HG02973 (cell line): ENCODE results near the gene NEK10.
"Not testable (repeated sequence)": the region's sequence is repeated elsewhere in the genome, so short reads cannot be mapped to it uniquely, and the experiment has no call there.

ENCODE experiments used
- ATAC-seq: cut with Tn5 transposase; IDR thresholded peaks from one replicate; pipeline ENCODE4 v1.9.1; 2021; ENCODE audit warnings: moderate library complexity; ENCODE audit not compliant: unreplicated experiment

The NEK10 gene

DNA sequence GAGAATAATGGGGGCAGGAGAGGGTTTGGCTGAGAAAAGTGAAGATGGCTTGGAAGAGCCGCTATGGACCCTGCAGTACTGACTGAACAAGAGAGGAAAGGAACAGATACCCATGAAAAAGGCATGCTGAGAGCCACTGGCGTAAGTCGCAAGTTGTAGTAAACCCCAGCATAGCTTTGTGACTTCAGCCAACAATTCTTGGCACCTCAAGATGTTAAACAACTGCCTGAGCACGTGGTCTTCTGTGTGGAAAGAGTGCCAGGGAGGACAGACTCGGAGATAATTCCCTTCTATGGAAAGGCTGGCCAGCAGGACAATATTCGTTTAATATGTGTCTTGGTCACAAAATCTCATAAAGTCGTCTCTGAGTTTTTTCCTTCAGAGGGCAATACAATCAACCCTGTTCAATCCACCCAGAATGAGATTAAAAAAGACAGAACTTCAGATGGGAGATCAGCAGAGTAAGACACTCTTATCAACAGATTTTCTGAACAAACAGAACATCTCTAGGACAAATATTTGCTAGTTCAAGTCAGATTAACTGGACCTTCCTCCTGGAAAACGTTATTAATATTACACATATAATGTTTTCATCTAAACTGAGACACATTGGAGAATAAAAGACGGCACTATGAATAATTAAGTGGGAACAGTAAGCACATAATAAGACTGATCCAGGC is 49.2 kb downstream of the NEK10 start:
- ATAC-seq = no peak

DNA sequence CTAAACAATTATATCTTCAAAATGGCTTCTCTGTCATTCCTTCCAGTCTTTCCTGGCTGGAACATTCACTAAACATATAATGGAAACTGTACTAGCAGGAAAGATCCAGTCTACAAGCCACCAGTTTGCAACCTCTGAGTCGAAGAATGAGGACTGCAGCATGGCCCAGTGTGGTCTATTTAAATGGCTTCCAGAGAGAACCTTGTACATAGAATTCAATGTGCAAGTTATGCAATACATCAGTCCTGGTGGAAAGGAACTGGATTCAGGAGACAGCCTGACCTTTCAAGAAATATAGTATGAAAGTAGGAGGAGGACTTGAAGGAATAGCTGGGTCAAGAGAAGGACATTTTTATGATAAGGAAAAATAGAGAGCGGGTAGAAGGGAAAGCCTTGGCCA is 49.9 kb downstream of the NEK10 start:
- ATAC-seq = no peak

DNA sequence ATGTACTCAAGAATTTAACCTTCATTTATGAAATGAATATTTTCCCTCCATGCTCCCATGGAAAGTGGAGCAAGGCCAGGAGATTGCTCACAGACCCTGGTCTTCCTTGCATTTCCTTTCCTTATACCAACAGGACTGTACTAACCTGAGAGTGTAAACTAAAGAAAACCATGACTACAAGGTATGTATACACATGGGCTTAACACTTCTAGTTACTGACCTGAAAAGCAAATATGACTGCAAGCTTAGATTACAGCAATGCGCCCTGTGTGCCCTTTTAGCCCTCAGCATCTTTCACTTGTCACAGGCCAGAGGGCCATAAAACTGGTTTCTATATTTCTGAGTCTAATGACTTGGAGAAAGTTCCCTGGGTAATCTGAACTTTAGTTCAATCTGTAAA is 52.1 kb downstream of the NEK10 start:
- no peak for ATAC-seq

DNA sequence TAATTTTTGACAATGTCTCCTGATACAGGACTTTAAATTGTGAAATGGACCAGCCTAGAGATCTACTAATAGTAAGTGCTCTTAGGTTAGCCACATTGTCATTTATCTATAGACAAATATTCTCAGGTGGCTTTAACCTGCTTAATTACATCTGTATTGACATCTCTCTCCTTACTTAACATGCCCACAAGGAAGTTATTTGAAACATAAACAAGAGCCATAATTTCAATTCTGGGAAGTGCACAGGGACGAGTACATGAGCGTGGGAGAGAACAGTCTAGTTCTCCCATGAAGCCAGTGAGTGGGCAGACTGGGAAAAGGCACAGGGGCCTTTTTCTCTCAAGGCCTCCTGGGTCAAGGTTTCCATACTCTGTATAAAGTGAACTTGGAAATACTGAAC is 54.2 kb downstream of the NEK10 start:
- no peak for ATAC-seq

DNA sequence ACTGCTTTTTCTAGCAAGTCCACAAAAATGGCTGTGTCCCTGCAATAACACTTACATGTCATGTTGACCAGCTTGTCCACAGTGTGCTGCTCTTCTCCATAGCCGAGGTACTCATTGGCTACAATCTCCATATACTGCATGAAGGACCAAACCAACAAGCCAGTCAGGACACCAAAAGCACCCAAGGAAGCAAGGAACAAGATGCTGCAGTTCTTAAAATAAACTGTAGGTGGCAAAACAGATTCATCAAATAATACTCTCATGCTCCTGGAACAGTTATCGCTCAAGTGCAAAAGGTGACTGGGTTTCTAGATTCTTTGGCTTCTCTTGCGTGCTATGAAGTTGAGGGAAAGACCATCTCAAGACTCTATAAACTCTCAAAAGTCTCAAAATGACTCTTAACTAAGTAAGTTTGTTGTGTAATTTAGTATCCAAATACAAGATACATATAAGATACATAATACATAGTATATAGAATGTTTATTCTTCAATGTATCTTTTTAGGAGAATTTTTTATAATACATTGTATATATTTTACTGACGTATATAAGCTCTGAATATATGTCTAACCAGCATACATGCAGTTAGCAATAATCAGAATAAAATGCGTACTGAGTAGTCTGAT is 57.0 kb downstream of the NEK10 start:
- peak; percentile 97 for ATAC-seq

DNA sequence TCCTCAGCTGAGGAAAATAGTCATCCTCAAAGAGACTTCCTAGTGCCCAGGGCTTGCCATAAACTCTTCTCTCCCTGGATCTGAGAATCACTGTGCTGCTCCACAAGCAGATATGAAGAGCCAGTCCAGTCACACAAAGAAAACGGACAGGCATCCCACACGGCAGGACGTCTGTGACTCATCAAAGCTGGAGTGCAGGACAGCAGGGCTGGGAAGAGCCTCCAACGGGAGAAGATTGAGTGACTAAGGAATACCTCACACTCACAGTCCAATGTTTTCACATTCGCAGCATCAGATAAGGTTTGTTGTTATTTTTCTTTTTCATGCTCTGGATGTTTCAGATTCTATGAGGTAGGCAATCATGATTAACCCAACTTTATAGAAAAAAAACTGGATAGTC is 57.8 kb downstream of the NEK10 start:
- no peak for ATAC-seq

DNA sequence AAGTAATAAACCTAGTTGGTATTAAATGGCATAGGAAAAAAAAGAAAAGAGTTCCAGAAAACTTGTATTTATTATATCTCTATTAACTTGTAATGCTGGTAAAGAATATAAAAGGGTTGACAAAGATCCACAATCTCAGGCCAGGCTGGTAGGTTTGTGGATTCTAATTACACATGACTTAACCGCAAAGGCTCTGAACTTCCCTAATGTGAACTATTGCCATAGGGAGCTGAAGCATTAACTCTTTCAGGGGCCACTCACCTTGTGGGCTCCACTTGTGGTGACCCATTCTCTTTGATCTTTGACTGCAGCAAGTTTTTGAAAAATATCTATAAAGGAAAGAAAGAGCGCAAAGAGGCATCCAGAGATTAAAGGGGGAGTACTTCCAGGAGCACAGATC is 58.5 kb downstream of the NEK10 start:
- ATAC-seq = no peak

DNA sequence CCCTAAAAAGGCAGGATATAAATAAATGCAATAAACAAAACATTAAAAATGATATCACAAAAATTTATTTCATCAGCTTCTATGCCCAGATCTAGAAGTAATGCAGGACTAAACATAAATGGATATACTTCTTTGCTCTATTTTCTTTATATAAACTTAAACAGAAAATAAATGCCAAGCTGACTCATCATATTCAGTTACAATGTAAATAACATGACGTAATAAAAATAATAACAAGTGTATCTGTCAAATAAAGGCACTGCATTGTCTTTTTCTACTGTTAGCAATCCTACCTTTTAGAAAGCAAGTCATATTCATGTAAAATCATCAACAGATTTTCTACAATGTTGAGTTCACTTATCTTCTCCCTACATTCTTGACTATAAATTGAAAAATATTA is 61.6 kb downstream of the NEK10 start:
- no peak for ATAC-seq

DNA sequence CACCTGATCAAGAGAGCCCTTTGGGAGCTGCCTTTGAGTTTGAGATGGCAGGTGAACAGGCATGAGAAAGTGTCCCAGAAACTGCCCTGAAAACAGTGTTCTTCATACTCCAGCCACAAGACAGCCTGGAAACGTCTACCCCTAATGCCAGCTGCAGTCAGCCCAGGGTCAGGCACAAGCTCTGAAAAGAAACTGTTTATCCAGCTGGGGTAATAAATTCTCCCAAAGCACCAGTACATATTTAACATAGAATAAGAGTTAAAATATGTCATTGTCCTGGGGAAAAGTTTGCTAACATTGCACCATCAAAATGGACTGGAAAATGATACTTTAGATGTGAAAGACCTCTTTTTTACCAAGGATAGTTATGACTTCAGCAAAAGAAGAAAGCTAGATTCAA is 66.3 kb downstream of the NEK10 start:
- no peak for ATAC-seq

DNA sequence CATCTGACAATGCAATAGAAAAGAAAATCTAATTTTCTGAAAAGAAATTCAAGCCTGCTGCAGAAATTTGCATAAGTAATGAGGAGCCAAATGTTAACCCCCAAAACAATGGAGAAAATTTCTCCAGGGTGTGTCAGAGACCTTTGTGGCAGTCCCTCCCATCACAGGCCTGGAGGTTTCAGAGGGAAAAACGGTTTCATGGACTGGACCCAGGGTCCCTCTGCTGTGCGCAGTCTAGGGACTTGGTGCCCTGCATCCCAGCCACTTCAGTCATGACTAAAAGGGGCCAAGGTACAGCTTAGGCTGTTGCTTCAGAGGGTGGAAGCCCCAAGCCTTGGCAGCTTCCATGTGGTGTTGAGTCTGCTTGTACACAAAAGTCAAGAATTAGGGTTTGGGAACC is 70.2 kb downstream of the NEK10 start:
- not testable (repeated sequence) for ATAC-seq

DNA sequence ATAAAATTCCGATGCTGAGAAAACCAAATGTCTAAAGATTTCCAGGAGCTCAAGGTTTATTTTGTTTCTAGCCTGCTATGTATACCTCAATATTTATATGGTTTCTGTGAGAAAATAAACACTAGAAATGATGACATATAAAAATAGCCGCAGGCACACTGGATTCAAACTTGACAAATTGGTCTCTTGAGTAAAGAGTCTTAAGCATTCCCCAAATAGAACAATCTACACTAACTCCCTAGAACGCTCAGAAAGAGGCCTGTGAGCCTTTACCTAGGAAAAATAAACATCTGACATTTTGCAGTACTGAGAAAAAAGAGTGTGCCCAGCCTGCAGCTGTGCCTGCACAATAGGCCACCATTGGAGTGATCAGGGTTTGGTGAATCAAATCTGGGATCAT is 75.2 kb downstream of the NEK10 start:
- ATAC-seq = no peak

DNA sequence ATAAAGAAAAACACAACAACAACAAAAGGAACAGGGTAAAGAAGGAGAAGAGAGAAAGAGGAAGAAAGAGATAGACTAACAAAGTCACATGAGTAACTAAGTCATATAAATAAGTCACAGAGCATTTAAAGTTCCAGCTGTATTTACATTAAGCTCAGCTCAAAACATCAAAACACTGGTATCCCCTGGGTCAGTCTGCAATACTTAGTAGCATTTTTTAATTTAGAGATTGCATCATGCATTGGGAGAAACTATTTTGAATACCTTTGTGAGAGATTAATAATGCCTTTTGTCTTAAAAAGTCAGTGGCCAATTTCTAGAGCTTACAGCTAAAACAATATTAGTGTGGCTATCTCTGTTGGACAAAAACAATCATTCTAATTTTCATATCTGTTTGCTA is 78.4 kb downstream of the NEK10 start:
- no peak for ATAC-seq

DNA sequence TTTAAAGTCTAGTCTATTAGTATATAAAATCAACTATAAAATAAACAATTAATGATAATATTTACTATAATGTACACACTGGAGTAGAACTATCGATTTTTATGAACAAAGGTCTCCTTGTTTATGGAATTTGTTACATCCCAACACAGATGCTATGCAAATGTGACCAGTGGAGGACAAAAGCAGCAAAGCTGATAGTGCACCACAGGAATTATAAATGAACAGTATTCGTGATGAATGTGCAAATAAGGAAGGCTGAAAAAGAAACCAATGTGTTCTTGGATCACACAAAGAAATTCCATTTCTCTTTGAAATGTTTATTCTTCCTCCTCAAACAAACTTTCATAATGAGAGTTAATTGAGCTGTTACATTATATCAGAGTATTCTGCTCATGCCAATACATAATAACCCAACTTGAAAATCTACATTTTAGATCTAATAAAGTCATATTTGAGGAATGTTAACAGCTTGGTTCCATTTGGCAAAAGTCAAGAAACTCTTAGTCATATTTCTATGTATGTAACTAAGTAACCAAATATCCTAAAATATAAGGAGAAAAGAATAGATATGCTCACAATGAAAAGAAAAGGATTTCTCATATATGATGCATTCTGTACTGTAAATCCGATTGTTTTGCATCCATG is 79.3 kb downstream of the NEK10 start:
- no peak for ATAC-seq

DNA sequence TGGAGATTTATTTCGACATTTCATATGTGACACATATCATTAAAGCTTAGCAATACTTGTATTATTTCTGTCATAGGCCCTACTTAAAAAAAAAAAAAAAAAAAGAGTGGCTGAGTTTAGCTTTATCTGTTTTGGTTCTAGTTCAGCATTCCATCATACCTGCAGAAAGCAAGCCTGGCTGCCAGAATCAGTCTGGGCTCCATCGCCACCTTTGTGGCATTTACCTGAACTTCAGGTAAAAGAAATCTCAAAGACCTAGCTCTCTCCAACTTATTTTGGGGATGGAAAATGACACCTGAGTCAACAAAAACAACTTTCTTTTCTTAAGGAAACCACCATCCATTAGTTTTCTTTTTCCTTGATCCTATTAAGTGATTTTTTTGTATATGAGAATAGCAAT is 82.1 kb downstream of the NEK10 start:
- ATAC-seq = no peak

DNA sequence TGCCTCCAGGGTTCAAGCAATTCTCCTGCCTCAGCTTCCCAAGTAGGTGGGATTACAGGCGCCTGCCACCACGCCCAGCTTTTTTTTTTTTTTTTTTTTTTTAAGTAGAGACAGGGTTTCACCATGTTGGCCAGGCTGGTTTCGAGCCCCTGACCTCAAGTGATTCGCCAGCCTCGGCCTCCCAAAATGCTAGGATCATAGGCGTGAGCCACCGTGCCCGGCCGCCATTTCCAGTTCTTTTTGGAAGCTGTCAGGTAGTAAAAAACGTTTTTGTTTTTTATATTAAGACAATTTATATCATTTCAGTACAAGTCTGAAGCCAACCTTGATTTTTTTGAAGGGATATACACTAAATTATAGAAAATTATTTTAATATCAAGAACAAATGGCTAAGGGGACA is 82.7 kb downstream of the NEK10 start:
- ATAC-seq = not testable (repeated sequence)

DNA sequence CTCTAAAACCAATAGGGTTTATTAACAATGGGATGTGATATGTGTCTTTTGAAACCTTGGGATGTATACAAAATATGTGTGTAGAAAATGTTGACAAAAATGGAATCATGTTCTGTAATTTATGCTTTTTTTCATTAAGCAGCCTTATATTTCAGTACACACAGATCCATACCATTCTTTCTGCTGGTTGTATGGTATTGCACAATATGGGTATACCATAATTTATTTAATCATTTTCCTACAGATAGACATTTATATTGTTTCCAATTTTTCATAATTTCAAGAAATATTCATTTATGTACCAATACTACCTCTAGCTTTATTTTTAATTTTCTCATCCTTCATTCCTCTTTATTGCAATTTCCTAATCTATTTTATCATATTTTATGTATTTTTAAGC is 83.5 kb downstream of the NEK10 start:
- ATAC-seq = no peak

DNA sequence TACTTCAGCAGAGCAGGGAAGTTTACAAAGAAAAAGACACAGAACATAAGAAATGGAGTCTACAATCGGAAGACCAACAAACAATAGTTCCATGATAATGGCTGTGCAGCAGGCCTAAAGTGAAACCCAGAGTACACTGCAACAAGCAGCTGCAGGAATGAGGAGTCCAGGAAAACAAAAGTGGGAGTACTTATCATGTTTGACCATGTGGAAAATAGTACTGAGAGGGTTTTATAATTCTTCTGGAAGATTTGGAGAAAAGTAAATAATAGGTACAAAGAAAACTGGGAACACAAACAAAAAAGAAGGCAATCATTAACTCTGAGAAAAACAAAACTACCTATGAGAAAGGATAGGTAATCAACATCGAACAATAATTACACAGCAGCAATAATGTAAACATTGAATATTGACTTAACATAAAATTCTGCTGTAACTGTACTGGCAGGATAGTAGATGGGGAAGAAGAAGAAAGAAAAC is 87.5 kb downstream of the NEK10 start:
- no peak for ATAC-seq

DNA sequence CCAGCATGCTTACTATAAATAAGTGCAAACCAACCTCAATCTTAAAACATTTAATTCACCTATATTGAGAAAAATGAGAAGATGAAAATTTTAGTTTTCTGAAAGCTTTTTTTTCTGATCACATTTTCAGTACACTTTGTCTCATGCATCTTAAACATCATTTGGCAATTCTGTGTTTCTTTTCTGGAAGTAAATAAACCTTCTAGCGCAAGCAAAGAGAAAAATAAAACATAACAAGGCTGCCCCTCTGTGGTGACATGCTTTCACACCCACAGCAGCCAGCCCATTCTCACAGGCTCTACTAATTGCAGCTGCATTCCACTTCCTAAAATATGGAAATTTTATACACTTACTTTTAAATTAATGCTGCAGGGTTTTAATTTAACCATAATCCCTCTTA is 90.1 kb downstream of the NEK10 start:
- no peak for ATAC-seq

DNA sequence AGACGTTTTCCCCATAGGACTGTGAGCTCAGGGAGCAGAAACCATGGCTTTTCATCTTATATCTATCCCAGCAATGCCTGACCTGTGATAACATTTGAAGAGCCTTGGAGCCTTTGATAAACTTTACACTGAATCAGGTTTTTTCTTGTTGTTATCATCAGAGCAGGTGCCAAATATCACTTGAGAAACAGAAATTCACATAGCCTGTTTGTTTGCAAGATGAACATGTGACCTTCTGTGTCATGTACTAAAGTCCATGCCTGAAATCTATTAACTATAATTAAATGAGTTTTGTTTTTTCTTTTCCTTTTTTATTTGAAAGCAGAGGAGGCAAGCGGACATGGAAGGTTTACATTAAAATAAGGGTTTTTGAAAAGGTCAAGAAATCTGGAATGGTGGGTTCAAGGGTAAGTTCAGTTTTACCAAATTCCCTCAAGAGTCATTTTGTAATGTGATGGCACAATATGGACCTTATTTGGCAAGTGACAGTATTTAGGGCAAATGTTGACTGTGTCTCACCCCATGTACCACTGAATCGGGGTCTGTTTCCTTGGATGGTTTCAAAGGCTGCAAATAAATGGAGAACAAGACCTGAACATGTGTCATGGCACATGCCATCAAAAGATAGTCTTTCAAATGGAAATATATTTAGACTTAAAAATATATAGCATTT is 90.7 kb downstream of the NEK10 start:
- ATAC-seq = no peak

DNA sequence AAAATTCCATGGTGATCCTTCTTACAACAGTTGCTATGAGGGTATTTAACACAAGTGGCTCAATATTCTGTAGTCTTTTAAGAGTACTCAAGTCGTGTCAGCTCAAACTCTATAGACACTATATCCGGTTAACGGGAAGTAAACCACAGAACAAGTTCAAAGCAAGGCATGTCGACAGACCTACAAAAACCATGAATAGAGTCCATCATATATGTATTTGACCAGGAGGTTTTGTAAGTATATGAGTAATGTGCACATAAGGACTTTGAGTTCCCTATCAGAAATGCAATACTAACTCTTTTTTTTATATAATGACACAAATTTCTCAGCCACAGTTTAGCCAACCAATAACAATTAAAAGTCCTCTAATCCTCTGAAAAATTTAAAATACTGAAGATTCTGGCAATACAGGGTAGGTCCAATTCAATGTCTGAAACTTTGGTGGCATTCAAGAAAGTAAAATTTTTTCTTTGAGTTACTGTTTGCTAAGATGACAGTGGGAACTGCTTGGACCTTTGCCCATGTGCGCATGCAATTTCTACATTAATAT is 93.7 kb downstream of the NEK10 start:
- no peak for ATAC-seq

DNA sequence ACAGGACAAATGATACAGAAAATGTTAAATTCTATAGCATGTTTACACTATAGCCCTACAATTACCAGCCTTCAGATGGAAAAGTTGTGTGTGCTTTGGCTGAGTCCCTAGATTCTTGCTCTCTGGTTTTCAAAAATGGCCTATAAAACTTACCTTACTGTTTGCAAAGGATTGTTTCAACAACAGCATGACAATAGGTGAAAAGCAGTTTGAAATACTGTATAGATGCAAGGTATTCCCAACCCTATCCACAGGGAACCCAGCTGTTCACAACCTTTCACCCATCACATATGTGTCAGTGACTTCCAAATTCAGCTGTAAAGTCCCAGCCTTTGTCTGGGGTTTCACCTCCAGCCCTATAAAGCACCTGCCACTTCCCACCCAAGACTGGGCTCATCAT is 97.3 kb downstream of the NEK10 start:
- no peak for ATAC-seq

DNA sequence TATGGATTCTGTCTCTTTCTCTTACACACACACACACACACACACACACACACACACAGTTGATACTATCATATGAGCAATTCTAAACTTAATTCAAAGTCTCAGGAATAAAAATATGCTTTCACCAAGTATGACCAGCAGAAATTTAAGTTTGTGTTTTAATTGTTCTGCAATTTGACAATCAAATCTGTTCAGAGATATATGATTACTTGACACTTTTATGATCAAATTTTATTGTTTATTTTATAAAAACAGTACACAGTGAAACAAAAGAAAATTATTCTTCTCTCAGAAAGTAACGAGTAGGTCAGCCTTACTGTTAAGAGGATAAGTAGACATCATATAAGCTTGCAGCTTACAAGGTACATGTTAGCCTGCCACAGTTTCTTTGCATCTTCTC is 114.3 kb downstream of the NEK10 start:
- no peak for ATAC-seq
